ENCODE data around the gene ASCL5. TPM values are rescaled to one million over a fixed set of nuclear protein-coding genes. Genes with fewer than 3 reads are reported as not detected.

The ASCL5 gene
- total and polyA plus RNA-seq, 2 of the 13 experiments (the other 11 are each of a cell fraction or from before 2014, with no cell fraction given) = not detected

DNA sequence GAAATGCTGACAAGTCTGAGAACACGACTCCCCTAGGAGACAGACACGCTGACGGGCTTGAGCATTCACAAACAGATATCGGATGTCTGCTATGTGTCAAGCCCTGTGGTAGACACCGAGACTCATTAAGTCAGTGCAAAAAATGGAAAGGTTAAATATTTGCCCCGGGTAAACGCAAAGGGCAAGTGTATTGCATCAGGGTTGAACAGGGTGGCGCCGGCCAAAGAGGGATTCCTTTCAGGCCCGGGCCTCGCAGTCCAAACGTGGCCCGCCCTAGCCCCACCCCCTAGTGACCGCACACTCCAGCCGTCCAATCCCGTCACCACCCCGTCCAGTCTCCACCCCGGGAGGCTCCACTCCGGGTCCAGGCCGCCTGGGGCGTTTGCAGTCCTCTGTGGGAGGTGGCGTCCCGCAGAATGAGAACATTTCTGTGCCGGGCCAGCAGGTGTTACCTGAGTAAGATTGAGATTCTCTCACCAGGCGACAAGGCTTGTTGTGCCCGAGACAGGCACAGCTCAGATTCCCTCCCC, 43.6 kb upstream of the ASCL5 start (continued):
- TF ChIP-seq ZNF101 (CRISPR knock-in tag; IDR thresholded peaks at IDR 0.05; ENCODE audit: borderline replicate concordance, low read depth) = no peak
- TF ChIP-seq, protein P1, sequence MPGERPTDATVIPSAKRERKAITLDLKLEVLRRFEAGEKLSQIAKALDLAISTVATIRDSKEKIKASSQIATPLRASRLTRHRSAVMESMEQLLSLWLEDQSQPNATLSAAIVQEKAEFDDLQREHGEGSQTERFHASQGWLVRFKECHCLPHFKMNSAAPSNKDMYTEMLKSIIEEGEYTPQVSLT (CRISPR knock-in tag; IDR thresholded peaks at IDR 0.05; ENCODE audit: borderline replicate concordance, low read depth) = no peak
- TF ChIP-seq DNMT1 (CRISPR knock-in tag; IDR thresholded peaks at IDR 0.05) = no peak
- no peak for TF ChIP-seq ZNF703 (CRISPR knock-in tag; IDR thresholded peaks at IDR 0.05; ENCODE audit: borderline replicate concordance)
- no peak for TF ChIP-seq ZFP36L2 (CRISPR knock-in tag; IDR thresholded peaks at IDR 0.05)
- no peak for TF ChIP-seq ZNF383 (CRISPR knock-in tag; IDR thresholded peaks at IDR 0.05; ENCODE audit: borderline replicate concordance)
- peak; percentile 82 for TF ChIP-seq CREM (IDR thresholded peaks at IDR 0.05)
- no peak for TF ChIP-seq CREM (CRISPR knock-in tag; IDR thresholded peaks at IDR 0.05)
- no peak for TF ChIP-seq ZNF839 (CRISPR knock-in tag; IDR thresholded peaks at IDR 0.05; ENCODE audit: borderline replicate concordance)
- no peak; the same call in 1 of the 2 replicates for TF ChIP-seq IRX3 (CRISPR knock-in tag; IDR thresholded peaks at IDR 0.05; ENCODE audit: borderline replicate concordance, low read depth)
- TF ChIP-seq DPF2 (CRISPR knock-in tag; IDR thresholded peaks at IDR 0.05; ENCODE audit: borderline replicate concordance, low read depth) = no peak; the same call in 1 of the 2 replicates
- no peak for TF ChIP-seq ZSCAN29 (CRISPR knock-in tag; conservative IDR thresholded peaks at IDR 0.05)
- no peak for TF ChIP-seq NONO (IDR thresholded peaks at IDR 0.05)
- peak; percentile 57; the same call in 1 of the 2 replicates for TF ChIP-seq NONO (CRISPR knock-in tag; conservative IDR thresholded peaks at IDR 0.05)
- TF ChIP-seq NAIF1 (CRISPR knock-in tag; IDR thresholded peaks at IDR 0.05; ENCODE audit: borderline replicate concordance) = no peak
- TF ChIP-seq, protein P2, sequence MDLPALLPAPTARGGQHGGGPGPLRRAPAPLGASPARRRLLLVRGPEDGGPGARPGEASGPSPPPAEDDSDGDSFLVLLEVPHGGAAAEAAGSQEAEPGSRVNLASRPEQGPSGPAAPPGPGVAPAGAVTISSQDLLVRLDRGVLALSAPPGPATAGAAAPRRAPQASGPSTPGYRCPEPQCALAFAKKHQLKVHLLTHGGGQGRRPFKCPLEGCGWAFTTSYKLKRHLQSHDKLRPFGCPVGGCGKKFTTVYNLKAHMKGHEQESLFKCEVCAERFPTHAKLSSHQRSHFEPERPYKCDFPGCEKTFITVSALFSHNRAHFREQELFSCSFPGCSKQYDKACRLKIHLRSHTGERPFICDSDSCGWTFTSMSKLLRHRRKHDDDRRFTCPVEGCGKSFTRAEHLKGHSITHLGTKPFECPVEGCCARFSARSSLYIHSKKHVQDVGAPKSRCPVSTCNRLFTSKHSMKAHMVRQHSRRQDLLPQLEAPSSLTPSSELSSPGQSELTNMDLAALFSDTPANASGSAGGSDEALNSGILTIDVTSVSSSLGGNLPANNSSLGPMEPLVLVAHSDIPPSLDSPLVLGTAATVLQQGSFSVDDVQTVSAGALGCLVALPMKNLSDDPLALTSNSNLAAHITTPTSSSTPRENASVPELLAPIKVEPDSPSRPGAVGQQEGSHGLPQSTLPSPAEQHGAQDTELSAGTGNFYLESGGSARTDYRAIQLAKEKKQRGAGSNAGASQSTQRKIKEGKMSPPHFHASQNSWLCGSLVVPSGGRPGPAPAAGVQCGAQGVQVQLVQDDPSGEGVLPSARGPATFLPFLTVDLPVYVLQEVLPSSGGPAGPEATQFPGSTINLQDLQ (CRISPR knock-in tag; IDR thresholded peaks at IDR 0.05) = no peak
- peak; percentile 98 to 99 for TF ChIP-seq NR2F1 (CRISPR knock-in tag; IDR thresholded peaks at IDR 0.05)
- TF ChIP-seq ZNF567 (CRISPR knock-in tag; IDR thresholded peaks at IDR 0.05; ENCODE audit: borderline replicate concordance) = peak; percentile 51; the same call in 1 of the 2 replicates
- peak; percentile 73; the same call in 1 of the 2 replicates for TF ChIP-seq ZNF761 (CRISPR knock-in tag; conservative IDR thresholded peaks at IDR 0.05)
- TF ChIP-seq ZNF30 (CRISPR knock-in tag; IDR thresholded peaks at IDR 0.05) = no peak
- TF ChIP-seq ZNF230 (CRISPR knock-in tag; IDR thresholded peaks at IDR 0.05) = peak; percentile 21; the same call in 1 of the 2 replicates
- TF ChIP-seq ARNTL (CRISPR knock-in tag; IDR thresholded peaks at IDR 0.05) = peak; percentile 70
- no peak for TF ChIP-seq WIZ (CRISPR knock-in tag; IDR thresholded peaks at IDR 0.05)
- peak; percentile 98 for TF ChIP-seq PHF21A (CRISPR knock-in tag; IDR thresholded peaks at IDR 0.05)
- TF ChIP-seq ZNF205 (CRISPR knock-in tag; IDR thresholded peaks at IDR 0.05) = peak; percentile 59; the same call in 1 of the 2 replicates
- TF ChIP-seq, protein P3, sequence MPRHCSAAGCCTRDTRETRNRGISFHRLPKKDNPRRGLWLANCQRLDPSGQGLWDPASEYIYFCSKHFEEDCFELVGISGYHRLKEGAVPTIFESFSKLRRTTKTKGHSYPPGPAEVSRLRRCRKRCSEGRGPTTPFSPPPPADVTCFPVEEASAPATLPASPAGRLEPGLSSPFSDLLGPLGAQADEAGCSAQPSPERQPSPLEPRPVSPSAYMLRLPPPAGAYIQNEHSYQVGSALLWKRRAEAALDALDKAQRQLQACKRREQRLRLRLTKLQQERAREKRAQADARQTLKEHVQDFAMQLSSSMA (CRISPR knock-in tag; IDR thresholded peaks at IDR 0.05) = no peak
